HEK293 (cell line): ENCODE data around the gene PRKCZ.

Source experiments
- CTCF ChIA-PET: fragments of 350-600 bp; formaldehyde crosslinking; extraction: SDS; loops from one replicate; lab custom pipeline; 2021; ENCODE audit warnings: antibody characterized with exemption; lab: Yijun Ruan, JAX
- POLR2A ChIA-PET: fragments of 300-600 bp; formaldehyde crosslinking; extraction: SDS; loops from one replicate; lab custom pipeline; 2020; ENCODE audit warnings: antibody characterized with exemption, inconsistent platforms; lab: Yijun Ruan, JAX
- H3K27ac ChIP-seq: fragments of 200-500 bp; sonication (Bioruptor generic); 2 replicates; pipeline ENCODE4 v1.5.1; 2014; ENCODE audit warnings: low read depth, low read length, control low read depth, inconsistent platforms; ENCODE audit errors: extremely low read depth
- H3K36me3 ChIP-seq, 2 experiments: fragments of 200-500 bp in 1 of 2; sonication (Bioruptor generic) in 1 of 2; 1 replicate in 1 of 2; 2 replicates in 1 of 2; pipeline ENCODE4 v1.5.1; 2014 to 2017; ENCODE audit warnings: inconsistent platforms in 2 of 2, low read length in 2 of 2; ENCODE audit not compliant: control insufficient read depth in 2 of 2, insufficient read depth in 1 of 2
- H3K4me1 ChIP-seq: fragments of 200-500 bp; sonication (Bioruptor generic); 2 replicates; pipeline ENCODE4 v1.5.1; 2014; ENCODE audit warnings: mild to moderate bottlenecking, low read length, inconsistent platforms; ENCODE audit not compliant: control insufficient read depth, insufficient read depth
- H3K4me3 ChIP-seq: 2 replicates; pipeline ENCODE4 v1.5.1; 2011; ENCODE audit warnings: low read depth, mild to moderate bottlenecking, control low read depth, low read length, moderate library complexity
- H3K9me3 ChIP-seq: fragments of 200-500 bp; sonication (Bioruptor generic); 2 replicates; pipeline ENCODE4 v1.5.1; 2014; ENCODE audit warnings: low read depth, low read length, inconsistent platforms; ENCODE audit not compliant: control insufficient read depth, insufficient read depth
- BCL11A ChIP-seq: fragments of 450-650 bp; formaldehyde crosslinking; IDR thresholded peaks from 2 replicates; pipeline ENCODE4 v1.5.1; 2016; ENCODE audit warnings: low read depth, missing biosample characterization, missing genetic modification characterization
- CTCF ChIP-seq: fragments of 450-650 bp; formaldehyde crosslinking; IDR thresholded peaks from 2 replicates; pipeline ENCODE4 v1.5.1; 2016; ENCODE audit warnings: missing biosample characterization, missing genetic modification characterization
- GLIS1 ChIP-seq: fragments of 450-650 bp; formaldehyde crosslinking; IDR thresholded peaks from 2 replicates; pipeline ENCODE4 v1.5.1; 2016; ENCODE audit warnings: missing biosample characterization, missing genetic modification characterization
- INSM2 ChIP-seq: fragments of 450-650 bp; formaldehyde crosslinking; IDR thresholded peaks from 2 replicates; pipeline ENCODE4 v1.5.1; 2016; ENCODE audit warnings: missing biosample characterization, missing genetic modification characterization
- PATZ1 ChIP-seq: fragments of 450-650 bp; formaldehyde crosslinking; IDR thresholded peaks from 2 replicates; pipeline ENCODE4 v1.5.1; 2016; ENCODE audit warnings: missing biosample characterization, missing genetic modification characterization
- ZBTB44 ChIP-seq: fragments of 450-650 bp; IDR thresholded peaks from 2 replicates; pipeline ENCODE4 v1.5.1; 2018; ENCODE audit warnings: missing biosample characterization, mild to moderate bottlenecking, missing genetic modification characterization
- ZNF19 ChIP-seq: fragments of 450-650 bp; formaldehyde crosslinking; IDR thresholded peaks from 2 replicates; pipeline ENCODE4; 2016; ENCODE audit warnings: missing biosample characterization, missing genetic modification characterization, low read depth
- ZNF2 ChIP-seq: fragments of 450-650 bp; formaldehyde crosslinking; IDR thresholded peaks from 2 replicates; pipeline ENCODE4 v1.5.1; 2016; ENCODE audit warnings: missing biosample characterization, missing genetic modification characterization
- ZNF23 ChIP-seq: fragments of 450-650 bp; formaldehyde crosslinking; IDR thresholded peaks from 2 replicates; pipeline ENCODE4 v1.5.1; 2016; ENCODE audit warnings: missing biosample characterization, missing genetic modification characterization, borderline replicate concordance
- ZNF248 ChIP-seq: fragments of 450-650 bp; formaldehyde crosslinking; IDR thresholded peaks from 2 replicates; pipeline ENCODE4 v1.5.1; 2017; ENCODE audit warnings: missing biosample characterization, missing genetic modification characterization
- ZNF404 ChIP-seq: fragments of 450-650 bp; formaldehyde crosslinking; IDR thresholded peaks from 2 replicates; pipeline ENCODE4 v1.5.1; 2017; ENCODE audit warnings: missing biosample characterization, missing genetic modification characterization
- ZNF433 ChIP-seq: fragments of 450-650 bp; formaldehyde crosslinking; IDR thresholded peaks from 2 replicates; pipeline ENCODE4 v1.5.1; 2016; ENCODE audit warnings: missing biosample characterization, missing genetic modification characterization, low read depth
- ZNF549 ChIP-seq: fragments of 450-650 bp; IDR thresholded peaks from 2 replicates; pipeline ENCODE4 v1.5.1; 2018; ENCODE audit warnings: missing biosample characterization, missing genetic modification characterization, mild to moderate bottlenecking, inconsistent platforms, moderate library complexity
- ZNF692 ChIP-seq: fragments of 450-650 bp; formaldehyde crosslinking; IDR thresholded peaks from 2 replicates; pipeline ENCODE4 v1.5.1; 2016; ENCODE audit warnings: missing biosample characterization, missing genetic modification characterization
- ZNF707 ChIP-seq: fragments of 450-650 bp; formaldehyde crosslinking; IDR thresholded peaks from 2 replicates; pipeline ENCODE4 v1.5.1; 2016; ENCODE audit warnings: missing biosample characterization, missing genetic modification characterization
- ZNF747 ChIP-seq: fragments of 450-650 bp; formaldehyde crosslinking; IDR thresholded peaks from 2 replicates; pipeline ENCODE4 v1.5.1; 2016; ENCODE audit warnings: missing biosample characterization, missing genetic modification characterization
- ZSCAN16 ChIP-seq: fragments of 450-650 bp; formaldehyde crosslinking; IDR thresholded peaks from 2 replicates; pipeline ENCODE4 v1.5.1; 2016; ENCODE audit warnings: missing biosample characterization, missing genetic modification characterization
- ZSCAN4 ChIP-seq: fragments of 450-650 bp; formaldehyde crosslinking; IDR thresholded peaks from 2 replicates; pipeline ENCODE4 v1.5.1; 2017; ENCODE audit warnings: missing biosample characterization, missing genetic modification characterization
- TF ChIP-seq, protein P1 (sequence below): fragments of 450-650 bp; formaldehyde crosslinking; IDR thresholded peaks from 2 replicates; pipeline ENCODE4 v1.5.1; 2016; ENCODE audit warnings: missing biosample characterization, missing genetic modification characterization
- TF ChIP-seq, protein P2 (sequence below): fragments of 450-650 bp; formaldehyde crosslinking; IDR thresholded peaks from 2 replicates; pipeline ENCODE4 v1.5.1; 2017; ENCODE audit warnings: missing biosample characterization, missing genetic modification characterization

Gene PRKCZ

GRCh38 chr1:2050793-2051682, 827 bp downstream of the PRKCZ start:
- Histone ChIP-seq H3K4me1 (no peaks in the 10 kb centered on the region; the same call in 1 of the 2 replicates), H3K4me3 (peak overlapping the region; percentile 75), H3K27ac (peak overlapping the region; percentile 56; the same call in 1 of the 2 replicates), H3K36me3 (peaks cover 0 to 9% of the 10 kb centered on the region in 2 experiments; a peak in 1 of 3 replicates), H3K9me3 (no peaks in the 10 kb centered on the region)
- ChIA-PET POLR2A (no interaction called here), CTCF (no interaction called here)
- no peak for TF ChIP-seq ZNF433
- TF ChIP-seq ZNF707 (tag by site-specific recombination) = no peak
- TF ChIP-seq, protein P1, sequence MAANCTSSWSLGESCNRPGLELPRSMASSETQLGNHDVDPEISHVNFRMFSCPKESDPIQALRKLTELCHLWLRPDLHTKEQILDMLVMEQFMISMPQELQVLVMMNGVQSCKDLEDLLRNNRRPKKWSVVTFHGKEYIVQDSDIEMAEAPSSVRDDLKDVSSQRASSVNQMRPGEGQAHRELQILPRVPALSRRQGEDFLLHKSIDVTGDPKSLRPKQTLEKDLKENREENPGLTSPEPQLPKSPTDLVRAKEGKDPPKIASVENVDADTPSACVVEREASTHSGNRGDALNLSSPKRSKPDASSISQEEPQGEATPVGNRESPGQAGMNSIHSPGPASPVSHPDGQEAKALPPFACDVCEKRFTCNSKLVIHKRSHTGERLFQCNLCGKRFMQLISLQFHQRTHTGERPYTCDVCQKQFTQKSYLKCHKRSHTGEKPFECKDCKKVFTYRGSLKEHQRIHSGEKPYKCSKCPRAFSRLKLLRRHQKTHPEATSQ (tag by site-specific recombination) = 0 out of 2 replicates have a peak, but pooled peaks have one; percentile 43
- TF ChIP-seq GLIS1 (tag by site-specific recombination) = peak; percentile 57; the same call in 1 of the 2 replicates
- no peak for TF ChIP-seq ZNF248 (tag by site-specific recombination)
- TF ChIP-seq ZNF692 (tag by site-specific recombination) = no peak
- TF ChIP-seq ZNF404 (tag by site-specific recombination) = no peak
- no peak for TF ChIP-seq ZNF549 (tag by site-specific recombination)
- TF ChIP-seq ZNF747 = no peak
- TF ChIP-seq BCL11A (tag by site-specific recombination) = no peak
- TF ChIP-seq ZNF2 (tag by site-specific recombination) = no peak
- TF ChIP-seq CTCF (tag by site-specific recombination) = no peak
- TF ChIP-seq ZNF23 = no peak
- 0 out of 2 replicates have a peak, but pooled peaks have one; percentile 29 for TF ChIP-seq INSM2 (tag by site-specific recombination)
- no peak for TF ChIP-seq ZNF19 (tag by site-specific recombination)
- TF ChIP-seq ZSCAN4 (tag by site-specific recombination) = no peak
- TF ChIP-seq ZBTB44 = no peak
- TF ChIP-seq, protein P2, sequence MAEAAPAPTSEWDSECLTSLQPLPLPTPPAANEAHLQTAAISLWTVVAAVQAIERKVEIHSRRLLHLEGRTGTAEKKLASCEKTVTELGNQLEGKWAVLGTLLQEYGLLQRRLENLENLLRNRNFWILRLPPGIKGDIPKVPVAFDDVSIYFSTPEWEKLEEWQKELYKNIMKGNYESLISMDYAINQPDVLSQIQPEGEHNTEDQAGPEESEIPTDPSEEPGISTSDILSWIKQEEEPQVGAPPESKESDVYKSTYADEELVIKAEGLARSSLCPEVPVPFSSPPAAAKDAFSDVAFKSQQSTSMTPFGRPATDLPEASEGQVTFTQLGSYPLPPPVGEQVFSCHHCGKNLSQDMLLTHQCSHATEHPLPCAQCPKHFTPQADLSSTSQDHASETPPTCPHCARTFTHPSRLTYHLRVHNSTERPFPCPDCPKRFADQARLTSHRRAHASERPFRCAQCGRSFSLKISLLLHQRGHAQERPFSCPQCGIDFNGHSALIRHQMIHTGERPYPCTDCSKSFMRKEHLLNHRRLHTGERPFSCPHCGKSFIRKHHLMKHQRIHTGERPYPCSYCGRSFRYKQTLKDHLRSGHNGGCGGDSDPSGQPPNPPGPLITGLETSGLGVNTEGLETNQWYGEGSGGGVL (tag by site-specific recombination) = no peak
- no peak for TF ChIP-seq ZSCAN16
- peak; percentile 41 for TF ChIP-seq PATZ1
